Keratinocyte (primary cell): ENCODE data around the gene EXOC8.

Source experiments
- CTCF ChIP-seq, 3 experiments: IDR thresholded peaks in 1 of 3; conservative IDR thresholded peaks in 1 of 3; optimal IDR thresholded peaks in 1 of 3; 2 replicates in 2 of 3; 3 replicates in 1 of 3; pipeline versions ENCODE3 to v1.5.1; 2011; ENCODE audit warnings: low read length in 3 of 3, mild to moderate bottlenecking in 3 of 3, moderate library complexity in 2 of 3, control low read depth in 1 of 3, inconsistent platforms in 1 of 3; ENCODE audit not compliant: insufficient read depth in 2 of 3; ENCODE audit errors: extremely low read depth in 1 of 3
- EZH2 ChIP-seq: IDR thresholded peaks from one replicate; pipeline ENCODE4 v1.6.1; 2012; ENCODE audit warnings: inconsistent platforms, mild to moderate bottlenecking, low read length, moderate library complexity

- TF ChIP-seq CTCF (optimal IDR thresholded peaks at IDR 0.05 in 1 of 3, IDR thresholded peaks at IDR 0.05 in 1 of 3, conservative IDR thresholded peaks at IDR 0.05 in 1 of 3; ENCODE audit: extremely low read depth in 1 of 3, insufficient read depth in 2 of 3, low read length in 3 of 3) (no peak), EZH2 (no peak)
These were observed 14.6 kb downstream of the EXOC8 start for GRCh38 chr1:231322880-231323530.
